ENCODE data around the gene TXN.

Gene TXN

GRCh38 chr9:110256380-110257096 is at the start of gene TXN:
TXN (minus strand) TSS chr9:110256507; CDS start chr9:110256435, 72 bp downstream.
- in situ Hi-C loops (cut with MboI; ENCODE audit: low sequenced_read_pairs): no loop called here

GRCh38 chr9:110303133-110303532 is 46.8 kb upstream of the TXN start:
- in situ Hi-C loops (cut with MboI; ENCODE audit: low sequenced_read_pairs): no loop called here

- in situ Hi-C loops (cut with MboI; ENCODE audit: low sequenced_read_pairs): no loop called here
Measured at GRCh38 chr9:110298043-110298605, 41.8 kb upstream of the TXN start.

DNA sequence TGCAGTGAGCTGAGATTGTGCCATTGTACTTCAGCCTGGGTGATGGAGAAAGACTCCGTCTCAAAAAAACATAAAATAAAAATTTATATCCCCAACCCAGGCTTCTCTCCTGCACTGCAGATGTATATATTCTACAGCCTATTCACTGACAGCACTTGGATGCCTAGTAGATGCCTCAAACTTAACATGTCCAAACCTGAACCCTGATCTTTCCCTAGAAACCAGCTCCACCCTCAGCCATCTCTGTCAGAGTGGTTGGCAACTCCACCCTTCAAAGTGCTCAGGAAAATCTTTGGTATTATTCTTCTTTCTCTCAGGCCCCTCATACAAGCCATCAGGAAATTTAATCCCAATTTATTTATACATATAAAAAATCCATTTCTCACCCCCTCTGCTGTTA is 36.9 kb upstream of the TXN start:
- in situ Hi-C loops (cut with MboI; ENCODE audit: low sequenced_read_pairs): no loop called here

DNA sequence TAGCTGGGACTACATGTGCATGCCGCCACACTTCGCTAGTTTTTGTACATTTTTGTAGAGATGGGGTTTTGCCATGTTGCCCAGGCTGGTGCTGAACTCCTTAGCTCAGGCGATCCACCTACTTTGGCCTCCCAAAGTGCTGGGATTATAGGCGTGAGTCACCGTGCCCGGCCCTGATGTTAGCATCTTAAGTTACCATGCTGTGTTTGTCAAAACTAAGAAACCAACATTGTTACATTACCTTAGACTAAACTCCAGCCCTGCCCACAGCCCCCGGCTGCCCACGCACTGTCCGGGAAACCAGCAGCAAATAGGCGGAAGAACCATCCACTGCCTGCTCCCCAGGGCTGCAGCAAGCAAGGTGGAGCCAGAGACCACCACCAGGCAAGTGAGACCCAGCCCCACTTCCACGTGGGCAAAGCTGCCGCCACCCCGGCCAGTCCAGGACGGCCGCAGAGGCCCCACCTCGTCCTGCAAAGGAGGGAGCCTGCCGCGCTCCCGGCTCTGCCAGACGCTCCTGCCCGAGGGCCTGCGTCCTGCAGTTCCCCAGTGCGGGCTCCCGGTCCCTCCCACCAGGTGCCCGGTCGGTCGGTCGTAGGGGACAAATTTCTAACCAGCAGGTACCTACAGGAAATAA is 35.7 kb upstream of the TXN start:
- in situ Hi-C loops (cut with MboI; ENCODE audit: low sequenced_read_pairs): no loop called here

- in situ Hi-C loops (cut with MboI; ENCODE audit: low sequenced_read_pairs): no loop called here
Measured at GRCh38 chr9:110290001-110290400, 33.7 kb upstream of the TXN start.

- in situ Hi-C loops (cut with MboI; ENCODE audit: low sequenced_read_pairs): no loop called here
Measured at GRCh38 chr9:110288503-110288902, 32.2 kb upstream of the TXN start.

- in situ Hi-C loops (cut with MboI; ENCODE audit: low sequenced_read_pairs): no loop called here
Measured at GRCh38 chr9:110287289-110287680, 31.0 kb upstream of the TXN start.

GRCh38 chr9:110284211-110284844 is 28.0 kb upstream of the TXN start:
- in situ Hi-C loops (cut with MboI; ENCODE audit: low sequenced_read_pairs): no loop called here

DNA sequence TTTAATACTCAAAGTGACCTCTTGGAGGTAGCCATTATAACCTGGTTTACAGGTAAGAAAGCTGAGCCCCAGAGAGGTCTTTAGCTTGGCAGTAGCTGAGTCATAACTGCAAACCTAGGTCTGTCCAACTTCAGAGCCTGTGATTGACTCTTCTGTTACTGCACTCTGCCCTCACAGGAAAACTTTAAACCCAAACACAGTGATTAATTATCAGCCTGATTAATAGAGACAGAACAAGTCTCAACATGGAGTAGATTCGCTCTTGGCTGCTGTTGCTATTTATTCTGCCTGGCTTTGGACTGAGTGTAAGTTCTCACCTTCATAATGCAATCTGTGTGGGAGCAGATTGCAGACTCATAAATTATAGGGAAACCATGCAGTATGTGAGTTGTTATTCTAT is 27.4 kb upstream of the TXN start:
- in situ Hi-C loops (cut with MboI; ENCODE audit: low sequenced_read_pairs): no loop called here

DNA sequence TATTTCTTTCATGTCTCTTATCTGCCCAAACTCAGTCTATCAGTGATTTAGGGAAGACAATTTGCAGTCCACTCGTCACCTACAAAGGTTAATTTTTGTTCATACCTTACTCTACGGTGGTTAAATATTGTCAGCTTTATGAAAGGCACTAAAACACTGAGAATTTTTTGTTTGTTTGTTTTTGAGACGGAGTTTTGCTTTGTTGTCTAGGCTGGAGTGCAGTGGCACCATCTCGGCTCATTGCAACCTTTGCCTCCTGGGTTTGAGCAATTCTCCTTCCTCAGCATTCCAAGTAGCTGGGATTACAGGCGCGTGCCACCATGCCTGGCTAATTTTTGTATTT is 26.4 kb upstream of the TXN start:
- in situ Hi-C loops (cut with MboI; ENCODE audit: low sequenced_read_pairs): no loop called here

GRCh38 chr9:110282018-110282738 is 25.9 kb upstream of the TXN start:
- in situ Hi-C loops (cut with MboI; ENCODE audit: low sequenced_read_pairs): no loop called here

DNA sequence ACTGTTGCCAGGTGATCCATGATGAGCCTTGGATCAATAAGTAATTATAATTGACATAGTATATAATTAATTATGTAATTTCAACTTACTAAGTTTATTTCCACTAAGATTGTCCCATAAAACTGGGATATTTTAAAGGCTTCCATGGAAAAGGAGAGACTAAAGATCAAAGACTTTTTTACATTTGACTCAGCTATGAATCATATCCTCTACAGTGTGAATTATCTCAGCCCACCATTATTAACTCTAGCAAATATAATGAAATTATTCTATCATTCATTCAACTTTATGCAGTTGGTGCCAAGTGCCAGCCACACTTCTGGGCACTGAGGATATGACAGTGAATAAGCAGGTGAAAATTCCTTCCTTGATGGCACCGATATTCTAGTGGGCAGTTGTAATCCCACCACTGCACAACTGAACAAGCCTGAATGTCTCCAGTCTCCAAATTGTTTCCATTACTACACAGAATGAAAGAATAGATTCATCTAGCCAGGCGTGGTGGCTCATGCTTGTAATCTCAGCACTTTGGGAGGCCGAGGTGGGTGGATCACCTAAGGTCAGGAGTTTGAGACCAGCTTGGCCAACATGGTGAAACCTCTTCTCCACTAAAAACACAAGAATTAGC is 21.9 kb upstream of the TXN start:
- in situ Hi-C loops (cut with MboI; ENCODE audit: low sequenced_read_pairs): no loop called here

GRCh38 chr9:110276781-110277180 is 20.5 kb upstream of the TXN start:
- in situ Hi-C loops (cut with MboI; ENCODE audit: low sequenced_read_pairs): no loop called here

GRCh38 chr9:110270211-110270995 is 14.1 kb upstream of the TXN start:
- in situ Hi-C loops (cut with MboI; ENCODE audit: low sequenced_read_pairs): no loop called here

DNA sequence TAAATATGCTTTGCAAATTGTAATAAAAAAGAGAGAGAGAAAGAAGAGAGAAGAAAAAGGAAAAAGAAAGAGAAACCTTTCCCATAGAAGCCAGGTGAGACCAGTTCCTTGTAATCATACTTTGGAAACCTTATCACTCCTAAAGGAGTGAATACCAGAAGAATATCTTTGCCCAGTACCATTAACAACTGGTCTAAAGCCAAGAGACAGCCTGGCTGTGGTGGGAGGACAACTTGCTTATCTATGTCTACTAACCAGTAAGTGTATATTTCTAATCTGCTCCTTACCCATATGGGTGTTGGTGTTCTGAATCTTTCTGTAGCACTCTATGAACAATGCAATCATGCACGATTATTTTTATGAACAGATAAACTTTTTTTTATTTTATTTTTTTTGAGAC is 10.5 kb upstream of the TXN start:
- in situ Hi-C loops (cut with MboI; ENCODE audit: low sequenced_read_pairs): no loop called here

GRCh38 chr9:110261632-110262031 is 5.3 kb upstream of the TXN start:
- in situ Hi-C loops (cut with MboI; ENCODE audit: low sequenced_read_pairs): no loop called here

DNA sequence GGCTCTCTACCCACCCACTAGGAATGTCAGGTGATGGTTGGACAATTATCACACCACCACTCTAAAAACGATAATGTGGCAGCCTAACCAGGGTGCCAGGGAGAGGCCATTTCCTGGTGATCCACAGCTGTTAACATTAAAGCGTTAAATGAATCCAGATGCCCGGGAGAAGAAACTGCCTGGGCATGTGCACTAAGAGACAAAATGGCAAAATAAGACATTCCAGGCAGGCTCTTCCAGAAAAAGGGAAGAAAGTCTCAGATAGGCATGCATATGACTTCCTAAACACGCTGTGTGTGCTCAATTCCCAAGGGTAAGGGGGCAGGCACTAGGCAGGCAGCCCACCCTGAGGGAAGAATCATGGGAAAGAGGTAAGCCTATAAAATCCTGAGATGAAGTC is 4.6 kb upstream of the TXN start:
- in situ Hi-C loops (cut with MboI; ENCODE audit: low sequenced_read_pairs): no loop called here

DNA sequence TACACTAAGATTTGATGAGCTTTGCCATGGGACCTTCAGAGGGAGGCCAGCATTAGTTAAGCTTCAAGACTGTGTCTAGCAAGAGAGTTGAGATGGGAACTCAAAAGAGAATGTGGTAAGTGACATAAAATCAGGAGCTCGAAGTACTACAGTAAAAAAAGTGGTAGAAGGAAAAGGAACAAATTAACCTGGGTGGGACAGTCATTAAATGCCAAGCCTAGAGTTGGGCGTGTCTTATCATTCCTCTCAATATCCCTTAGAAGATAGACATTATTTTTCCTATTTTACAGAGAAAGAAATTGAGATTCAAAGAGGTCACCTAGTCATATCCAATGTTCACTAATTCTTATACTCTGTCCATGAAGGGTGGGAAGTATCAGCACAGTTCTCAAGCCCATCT is 3.3 kb upstream of the TXN start:
- in situ Hi-C loops (cut with MboI; ENCODE audit: low sequenced_read_pairs): no loop called here

- in situ Hi-C loops (cut with MboI; ENCODE audit: low sequenced_read_pairs): no loop called here
Measured at GRCh38 chr9:110258690-110259091, 2.4 kb upstream of the TXN start.

Data from HL-60/S4 (cell line).